ENCODE measurements around the gene FASTKD3.

FASTKD3 gene

GRCh38 chr5:7849681-7850394 lies 19.0 kb downstream of the FASTKD3 start:
- TF ChIP-seq, protein P1, sequence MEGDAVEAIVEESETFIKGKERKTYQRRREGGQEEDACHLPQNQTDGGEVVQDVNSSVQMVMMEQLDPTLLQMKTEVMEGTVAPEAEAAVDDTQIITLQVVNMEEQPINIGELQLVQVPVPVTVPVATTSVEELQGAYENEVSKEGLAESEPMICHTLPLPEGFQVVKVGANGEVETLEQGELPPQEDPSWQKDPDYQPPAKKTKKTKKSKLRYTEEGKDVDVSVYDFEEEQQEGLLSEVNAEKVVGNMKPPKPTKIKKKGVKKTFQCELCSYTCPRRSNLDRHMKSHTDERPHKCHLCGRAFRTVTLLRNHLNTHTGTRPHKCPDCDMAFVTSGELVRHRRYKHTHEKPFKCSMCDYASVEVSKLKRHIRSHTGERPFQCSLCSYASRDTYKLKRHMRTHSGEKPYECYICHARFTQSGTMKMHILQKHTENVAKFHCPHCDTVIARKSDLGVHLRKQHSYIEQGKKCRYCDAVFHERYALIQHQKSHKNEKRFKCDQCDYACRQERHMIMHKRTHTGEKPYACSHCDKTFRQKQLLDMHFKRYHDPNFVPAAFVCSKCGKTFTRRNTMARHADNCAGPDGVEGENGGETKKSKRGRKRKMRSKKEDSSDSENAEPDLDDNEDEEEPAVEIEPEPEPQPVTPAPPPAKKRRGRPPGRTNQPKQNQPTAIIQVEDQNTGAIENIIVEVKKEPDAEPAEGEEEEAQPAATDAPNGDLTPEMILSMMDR (IDR thresholded peaks at IDR 0.05): no peak
- no peak for TF ChIP-seq ZFX (IDR thresholded peaks at IDR 0.05; ENCODE audit: borderline replicate concordance)
- no peak overlapping the region for H3K27ac ChIP-seq

- TF ChIP-seq, protein P1 (IDR thresholded peaks at IDR 0.05): no peak
- TF ChIP-seq ZFX (IDR thresholded peaks at IDR 0.05; ENCODE audit: borderline replicate concordance): no peak
These were observed 20.5 kb downstream of the FASTKD3 start for GRCh38 chr5:7848296-7848695.

DNA sequence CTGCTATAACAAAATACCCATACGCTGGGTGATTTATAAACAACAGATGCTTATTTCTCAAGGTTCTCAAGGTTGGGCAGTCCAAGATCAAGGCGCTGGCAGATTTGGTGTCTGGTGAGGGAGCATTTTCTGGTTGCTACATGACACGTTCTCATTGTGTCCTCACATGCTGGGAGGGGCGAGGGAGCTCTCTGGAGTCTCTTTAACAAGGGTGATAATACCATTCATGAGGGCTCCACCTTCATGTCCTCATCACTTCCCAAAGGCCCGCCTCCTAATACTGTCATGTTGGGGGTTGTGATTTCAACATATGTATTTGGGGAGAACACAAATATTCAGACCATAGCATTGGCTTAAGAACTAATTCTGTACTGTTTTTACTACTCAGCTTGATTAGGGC lies 22.5 kb downstream of the FASTKD3 start:
- no peak overlapping the region for H3K27ac ChIP-seq
- TF ChIP-seq, protein P1 (IDR thresholded peaks at IDR 0.05): no peak
- TF ChIP-seq ZFX (IDR thresholded peaks at IDR 0.05; ENCODE audit: borderline replicate concordance): no peak

More at GRCh38 chr5:7848296-7848695, 20.5 kb downstream of the FASTKD3 start:
- H3K27ac ChIP-seq: no peak overlapping the region

- no peak overlapping the region for H3K27ac ChIP-seq
- TF ChIP-seq, protein P1 (IDR thresholded peaks at IDR 0.05): no peak
- no peak for TF ChIP-seq ZFX (IDR thresholded peaks at IDR 0.05; ENCODE audit: borderline replicate concordance)
These were observed 23.3 kb downstream of the FASTKD3 start for GRCh38 chr5:7845557-7845956.

GRCh38 chr5:7844901-7845300 lies 23.9 kb downstream of the FASTKD3 start:
- TF ChIP-seq, protein P1 (IDR thresholded peaks at IDR 0.05): no peak
- TF ChIP-seq ZFX (IDR thresholded peaks at IDR 0.05; ENCODE audit: borderline replicate concordance): no peak
- no peak overlapping the region for H3K27ac ChIP-seq

GRCh38 chr5:7842531-7842930 lies 26.3 kb downstream of the FASTKD3 start:
- TF ChIP-seq, protein P1 (IDR thresholded peaks at IDR 0.05): no peak
- TF ChIP-seq ZFX (IDR thresholded peaks at IDR 0.05; ENCODE audit: borderline replicate concordance): no peak
- H3K27ac ChIP-seq: no peak overlapping the region

- TF ChIP-seq, protein P1 (IDR thresholded peaks at IDR 0.05): no peak
- TF ChIP-seq ZFX (IDR thresholded peaks at IDR 0.05; ENCODE audit: borderline replicate concordance): no peak
- H3K27ac ChIP-seq: no peak overlapping the region
These were observed 31.4 kb downstream of the FASTKD3 start for GRCh38 chr5:7837403-7837802.

All from 22Rv1 (cell line).